ENCODE measurements around the gene IMPACT.

The IMPACT gene

DNA sequence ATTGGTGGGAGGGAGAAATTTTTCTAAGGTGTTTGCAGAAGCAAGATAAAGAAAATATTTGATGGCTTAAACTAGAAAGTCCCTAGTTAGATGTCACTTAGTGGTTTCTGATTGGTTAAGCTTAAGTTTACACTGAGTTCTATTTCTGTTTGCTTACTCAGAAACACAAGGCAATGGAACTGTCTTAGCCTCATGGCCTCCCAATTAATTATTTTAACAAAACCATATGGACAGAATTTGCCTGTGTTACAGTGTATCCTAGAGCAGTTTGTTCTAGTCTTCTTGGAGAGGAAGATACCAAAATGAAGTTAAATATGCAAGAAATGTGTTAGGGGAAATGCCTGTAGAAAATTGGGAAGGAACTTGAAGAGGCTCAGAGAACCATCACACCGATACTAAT lies 4.6 kb upstream of the IMPACT start:
- DNase-seq (ENCODE audit: low spot score), result no peak

GRCh38 chr18:24426073-24426397 lies 435 bp upstream of the IMPACT start:
- DNase-seq (ENCODE audit: low spot score), result no peak

DNA sequence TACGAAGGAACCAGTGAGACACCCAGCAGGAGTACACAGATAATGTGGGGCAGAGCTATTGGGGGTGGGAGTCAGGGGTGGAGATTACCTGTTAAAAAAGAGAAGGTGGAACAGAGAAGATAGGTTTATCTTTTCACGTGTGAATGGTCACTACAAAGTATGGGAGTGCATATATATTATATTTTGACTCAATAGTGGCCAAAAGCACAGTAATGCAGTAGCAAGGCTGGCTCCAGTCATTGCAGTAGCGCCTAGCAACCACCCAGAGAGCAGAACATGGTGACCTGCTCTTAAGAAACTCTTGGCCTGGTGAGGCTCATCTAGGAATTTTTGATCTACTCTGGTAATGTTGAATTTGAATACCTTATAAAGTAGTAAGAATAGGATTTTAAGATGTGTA lies 1.0 kb downstream of the IMPACT start:
- no peak for DNase-seq (ENCODE audit: low spot score)

GRCh38 chr18:24428709-24429108 lies 2.2 kb downstream of the IMPACT start:
- no peak for DNase-seq (ENCODE audit: low spot score)

DNA sequence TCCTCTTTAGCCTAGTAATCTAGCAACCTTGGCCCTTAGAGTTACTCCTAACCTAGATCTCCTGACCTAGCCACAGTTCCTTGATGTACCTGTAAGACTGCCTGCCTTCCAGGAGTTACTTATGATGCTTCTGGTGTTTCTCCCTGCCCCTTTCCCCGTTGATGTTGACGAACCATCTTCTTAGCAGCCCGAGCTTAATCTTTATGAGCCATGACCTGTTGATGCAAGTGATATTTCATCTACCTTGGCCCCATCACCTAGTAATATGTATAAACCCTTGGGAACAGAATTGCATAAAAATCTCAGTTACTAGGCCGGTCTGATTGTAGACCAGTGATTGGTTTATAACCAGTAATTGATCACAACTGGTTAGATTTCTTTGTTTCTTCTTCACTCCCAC lies 2.7 kb downstream of the IMPACT start:
- no peak for DNase-seq (ENCODE audit: low spot score)

GRCh38 chr18:24432618-24433017 lies 6.1 kb downstream of the IMPACT start:
- DNase-seq (ENCODE audit: low spot score), result no peak

GRCh38 chr18:24436939-24437338 lies 10.5 kb downstream of the IMPACT start:
- no peak for DNase-seq (ENCODE audit: low spot score)

GRCh38 chr18:24443870-24444269 lies 17.4 kb downstream of the IMPACT start:
- DNase-seq (ENCODE audit: low spot score), result no peak

GRCh38 chr18:24446453-24446852 lies 20.0 kb downstream of the IMPACT start:
- DNase-seq (ENCODE audit: low spot score), result no peak

DNA sequence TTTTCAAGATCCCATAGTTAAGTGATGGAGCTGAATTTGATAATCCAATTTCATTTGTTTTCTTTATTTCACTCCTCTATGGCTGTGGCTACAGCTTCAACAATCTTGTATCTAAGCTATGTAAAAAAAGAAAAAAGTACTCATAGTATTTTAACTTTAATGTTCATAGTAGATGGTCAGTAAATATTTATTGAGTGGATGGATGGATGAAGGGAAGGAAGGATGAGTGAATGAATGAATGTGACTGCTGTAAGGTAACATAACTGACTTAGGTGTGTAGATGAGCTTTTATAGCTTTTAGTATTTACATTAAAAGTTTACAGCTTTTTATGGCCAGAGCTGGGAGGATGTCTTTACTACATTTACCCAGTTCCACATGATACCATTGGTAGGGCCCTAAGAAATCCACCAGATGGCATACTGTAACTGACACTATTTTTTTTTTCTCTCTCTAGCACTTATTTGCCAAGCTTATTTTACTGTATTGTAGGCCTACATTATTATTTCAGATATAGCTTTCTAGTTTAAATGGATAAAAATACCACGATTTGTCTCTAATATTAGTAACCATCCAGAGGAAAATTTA lies 20.6 kb downstream of the IMPACT start:
- DNase-seq (ENCODE audit: low spot score), result no peak

GRCh38 chr18:24447961-24448360 lies 21.5 kb downstream of the IMPACT start:
- DNase-seq (ENCODE audit: low spot score), result no peak

- no peak for DNase-seq (ENCODE audit: low spot score)
These were observed 30.1 kb downstream of the IMPACT start for GRCh38 chr18:24456549-24456948.

DNA sequence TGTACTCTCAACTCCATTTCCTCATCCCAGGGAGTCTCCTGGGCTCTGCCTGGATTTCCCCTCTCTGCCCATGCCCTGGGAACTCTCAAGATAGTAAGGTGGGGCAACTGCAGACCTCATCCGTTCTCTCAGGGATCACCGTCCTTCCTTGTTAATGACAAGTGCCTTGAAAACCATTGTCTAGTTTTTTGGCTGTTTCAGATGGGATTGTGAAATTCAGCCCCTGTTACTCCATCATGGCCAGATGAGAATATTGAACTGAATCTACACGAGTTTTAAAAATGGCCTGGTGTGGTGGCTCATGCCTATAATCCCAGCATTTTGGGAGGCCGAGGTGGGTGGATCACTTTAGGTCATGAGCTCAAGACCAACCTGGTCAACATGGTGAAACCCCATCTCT lies 33.3 kb downstream of the IMPACT start:
- no peak for DNase-seq (ENCODE audit: low spot score)

DNA sequence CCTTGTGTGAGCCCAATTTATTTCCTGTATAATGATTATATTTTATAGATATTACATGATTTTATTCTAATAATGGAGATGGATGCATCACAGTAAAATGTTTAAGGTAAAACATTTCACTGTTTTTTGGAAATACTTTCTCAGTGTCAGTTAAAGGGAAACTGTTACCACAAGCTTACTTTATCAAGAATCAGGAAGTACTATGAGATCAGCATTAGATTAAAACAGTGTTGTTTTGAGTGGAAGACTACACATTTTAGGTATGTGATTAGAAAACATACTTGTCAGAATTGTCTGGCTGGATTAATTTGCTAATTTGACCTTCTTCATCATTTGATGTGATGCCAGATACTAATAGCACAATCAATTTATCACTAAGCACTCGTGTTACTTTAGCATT lies 33.9 kb downstream of the IMPACT start, which contains the start of gene HRH4:
TSS of gene HRH4 (plus strand) at position 250 of the 400 bp plus-strand sequence. CDS start at position 342, 92 bp downstream.
- no peak for DNase-seq (ENCODE audit: low spot score)

- no peak for DNase-seq (ENCODE audit: low spot score)
These were observed 35.5 kb downstream of the IMPACT start for GRCh38 chr18:24461996-24462395.

DNA sequence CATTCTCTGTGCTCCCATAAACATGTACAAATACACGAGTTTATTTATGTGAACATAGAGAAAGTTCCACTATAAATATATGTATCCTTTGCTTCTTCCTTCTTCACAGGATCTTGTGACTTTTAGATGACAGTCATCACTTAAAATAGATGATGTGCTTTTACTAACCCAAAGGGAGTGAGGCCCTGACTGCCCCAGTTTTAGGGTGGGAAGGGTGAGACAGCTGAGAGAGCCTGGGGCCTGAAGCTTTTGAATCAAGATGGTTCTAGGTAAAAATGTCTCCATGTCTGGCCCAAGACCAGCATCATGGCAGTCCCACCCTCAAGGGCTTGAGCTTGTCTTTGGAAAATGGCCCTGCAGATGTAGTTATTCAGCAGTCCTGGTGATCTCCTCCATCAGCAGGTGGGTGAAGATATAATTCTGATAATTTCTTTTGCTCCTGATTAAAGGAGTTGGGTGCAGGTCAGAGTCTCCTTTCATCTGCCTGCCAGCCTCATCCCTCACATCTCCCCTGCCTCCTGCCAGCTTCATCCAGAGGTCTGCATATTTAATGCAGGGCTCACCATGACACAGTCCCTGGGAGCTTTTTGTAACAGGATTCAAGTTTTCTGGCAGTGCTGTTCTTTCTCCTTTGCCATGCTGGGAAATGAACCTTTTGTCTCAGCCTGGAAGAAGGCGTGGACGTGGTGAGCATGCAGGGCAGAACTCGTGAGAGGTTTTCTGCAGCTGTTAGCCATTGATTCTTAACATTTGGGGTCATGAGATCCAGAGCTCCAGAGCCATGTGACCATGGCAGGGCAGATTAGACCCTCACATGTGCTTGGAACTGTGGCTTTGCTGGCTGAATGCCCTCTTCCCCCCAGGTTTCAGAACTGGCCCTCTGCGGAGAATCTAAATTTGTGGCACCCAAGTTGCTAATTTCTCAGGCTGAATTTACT lies 36.6 kb downstream of the IMPACT start:
- no peak for DNase-seq (ENCODE audit: low spot score)

DNA sequence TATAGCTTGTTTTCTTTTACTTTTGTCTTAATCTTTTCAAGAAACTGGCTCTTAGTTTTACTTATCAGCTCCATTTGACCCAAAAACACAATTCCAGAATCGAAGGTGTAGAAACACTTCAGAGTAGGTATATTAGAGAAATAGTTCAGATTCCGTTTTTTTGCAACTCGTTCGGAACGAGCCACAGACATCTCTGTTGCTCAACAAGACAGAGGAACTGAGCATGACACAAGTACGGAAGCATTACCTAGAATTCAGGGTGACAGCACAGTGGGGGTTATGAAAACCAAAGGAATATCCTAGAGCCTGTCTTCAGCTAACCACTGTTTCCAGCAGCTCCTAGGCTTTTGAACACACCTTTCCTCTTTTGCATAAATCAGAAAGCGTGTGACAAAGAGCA lies 39.0 kb downstream of the IMPACT start:
- no peak for DNase-seq (ENCODE audit: low spot score)

DNA sequence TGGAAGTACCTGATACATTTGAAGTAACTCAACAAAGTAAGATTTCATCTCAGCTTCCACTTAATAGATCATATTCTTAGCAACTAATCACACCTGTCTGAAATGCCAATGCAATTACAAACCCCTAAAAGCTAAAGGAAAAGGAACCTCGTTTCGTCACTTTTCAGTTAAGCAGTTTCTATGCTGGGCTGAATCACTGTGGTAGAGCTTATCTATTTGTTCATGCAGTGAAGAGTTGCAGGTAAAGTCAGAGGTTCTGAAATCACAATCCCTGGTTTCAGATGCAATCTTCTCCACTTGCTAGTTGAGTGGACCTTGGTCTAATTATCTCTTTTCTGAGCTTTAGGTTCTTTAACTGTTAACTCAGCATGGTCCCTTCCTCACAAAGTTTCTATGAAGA lies 40.3 kb downstream of the IMPACT start:
- no peak for DNase-seq (ENCODE audit: low spot score)

- no peak for DNase-seq (ENCODE audit: low spot score)
These were observed 43.6 kb downstream of the IMPACT start for GRCh38 chr18:24470022-24470618.

- DNase-seq (ENCODE audit: low spot score), result no peak
These were observed 44.3 kb downstream of the IMPACT start for GRCh38 chr18:24470805-24471204.

- no peak for DNase-seq (ENCODE audit: low spot score)
These were observed 46.1 kb downstream of the IMPACT start for GRCh38 chr18:24472591-24472990.

DNA sequence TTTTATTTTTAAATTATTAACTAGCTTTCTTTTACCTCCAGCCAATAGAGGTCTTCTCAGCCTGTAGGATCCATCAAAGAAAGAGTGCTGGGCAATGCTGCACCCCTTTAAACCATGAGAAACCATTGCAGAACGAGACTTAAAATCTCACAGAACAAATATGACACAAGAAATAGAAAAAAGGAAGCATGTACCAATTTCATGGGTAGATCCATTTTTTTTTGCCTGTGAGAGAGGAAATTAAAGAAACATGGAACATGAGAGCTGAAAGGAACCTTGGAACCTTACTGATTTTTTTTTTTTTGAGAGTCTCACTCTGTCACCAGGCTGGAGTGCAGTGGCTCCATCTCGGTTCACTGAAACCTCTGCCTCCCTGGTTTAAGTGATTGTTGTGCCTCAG lies 47.9 kb downstream of the IMPACT start:
- no peak for DNase-seq (ENCODE audit: low spot score)

- no peak for DNase-seq (ENCODE audit: low spot score)
These were observed 49.6 kb downstream of the IMPACT start for GRCh38 chr18:24475926-24476589.
